Motor neuron (in vitro differentiated cells): ENCODE data around the gene TRIO. TPM values are rescaled to one million over a fixed set of nuclear protein-coding genes. Genes with fewer than 3 reads are reported as not detected.

ENCODE experiments used
- ATAC-seq, 8 experiments: fragments of 200-7000 bp; cut with Tn5 transposase; replicated peaks in 6 of 8; 2 replicates each; pipeline ENCODE4 v1.8.0; 2021; ENCODE audit warnings: mild to moderate bottlenecking in 8 of 8, moderate library complexity in 8 of 8
- H3K27ac ChIP-seq, 2 donors: fragments of 250-450 bp; sonication (Bioruptor Pico); 2 replicates each; pipeline ENCODE4 v1.9.0; 2021; ENCODE audit warnings: antibody characterized with exemption in 2 of 2, mild to moderate bottlenecking in 2 of 2, moderate library complexity in 1 of 2
- H3K4me1 ChIP-seq, 2 donors: fragments of 250-450 bp; sonication (Bioruptor Pico); replicated peaks in 1 of 2; 2 replicates each; pipeline ENCODE4 v1.6.1; 2021; ENCODE audit warnings: antibody characterized with exemption in 2 of 2, mild to moderate bottlenecking in 2 of 2, moderate library complexity in 1 of 2
- H3K4me3 ChIP-seq, 5 donors: fragments of 250-450 bp; sonication (Bioruptor Pico); 2 replicates each; pipeline ENCODE4 v1.9.0; 2021; ENCODE audit warnings: antibody characterized with exemption in 5 of 5, mild to moderate bottlenecking in 5 of 5, moderate library complexity in 4 of 5
- WGBS, 10 experiments: fragments of 450-650 bp; shearing (Covaris generic); methylation state at CpG; one replicate each; pipeline ENCODE4 v1.0.0; 2022; 5-methylcytosine and 5-hydroxymethylcytosine counted together
- in situ Hi-C, 9 experiments: fragments of 400-800 bp; cut with MboI; loops; one replicate each; pipeline ENCODE4 v1.15.0; 2021; ENCODE audit warnings: low sequenced_read_pairs in 9 of 9, low pct_unique_long_range_greater_than_20kb in 2 of 9; ENCODE audit not compliant: unreplicated experiment in 9 of 9
- total RNA-seq, 8 experiments: library from RNA; unstranded; fragments of 300-600 nt; gene quantifications; 2 replicates each; pipeline versions ENCODE4 v1.2.3 to v1.2.4, GENCODE V29; 2022

TRIO gene
- total RNA-seq, 8 experiments from 2014 or later = 39.7 to 162 (median 92.9) TPM

- H3K27ac ChIP-seq = no peak overlapping the region
- peaks cover 6 to 13% of the 10 kb centered on the region in 2 donors for H3K4me1 ChIP-seq
- in situ Hi-C loops = no loop called here
- H3K4me3 ChIP-seq = no peak overlapping the region
- 58 to 100% (median 95%) methylated on average over 1 to 3 of the region's 3 CpGs; no CpG with 5 or more reads in 1 of the 10 experiments for WGBS, 10 experiments
- ATAC-seq = no peak
These were observed 93.6 kb downstream of the TRIO start for GRCh38 chr5:14236757-14237156.

DNA sequence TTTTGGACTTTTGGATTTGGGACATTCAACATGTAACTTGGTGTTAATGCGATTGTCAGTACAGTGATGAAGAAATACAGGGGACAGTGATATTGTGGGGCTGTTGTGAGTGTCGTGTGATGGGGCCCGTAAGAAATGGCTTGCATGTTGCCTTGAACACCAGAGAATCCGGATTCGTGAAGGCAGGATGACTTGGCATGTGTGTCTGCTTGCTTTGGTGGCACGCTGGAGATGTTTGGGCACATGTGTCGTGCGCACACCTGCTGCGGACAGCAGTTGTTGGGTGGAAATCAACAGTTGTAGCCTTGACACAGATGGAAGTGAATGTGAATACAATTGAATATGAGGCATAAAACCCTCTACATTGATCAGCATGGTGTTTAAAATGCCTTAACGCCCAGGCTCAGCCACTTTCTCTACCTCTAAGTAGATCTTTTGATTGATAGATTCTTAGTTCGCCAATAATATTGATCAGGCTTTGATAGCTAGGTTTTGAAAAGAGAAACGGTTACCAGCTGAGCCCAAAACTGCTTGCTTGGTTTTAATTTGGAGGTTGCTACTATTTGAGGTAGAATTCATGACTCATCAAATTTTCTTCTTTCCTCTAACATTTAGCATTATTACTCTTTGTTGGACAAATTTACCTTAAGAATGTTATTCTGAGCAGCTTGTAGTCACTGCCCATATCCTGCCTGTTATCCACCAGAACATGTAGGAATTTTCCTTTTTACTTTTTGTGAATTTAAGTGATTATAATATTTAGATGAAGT is 94.4 kb downstream of the TRIO start:
- H3K27ac ChIP-seq = no peak overlapping the region

GRCh38 chr5:14238272-14238671 is 95.1 kb downstream of the TRIO start:
- no peak for ATAC-seq
- Histone ChIP-seq H3K27ac (no peak overlapping the region), H3K4me1 (peaks cover 6 to 13% of the 10 kb centered on the region in 2 donors), H3K4me3 (no peak overlapping the region)
- 55 to 100% (median 72%) methylated on average over 1 to 6 of the region's 6 CpGs; no CpG with 5 or more reads in 2 of the 10 experiments for WGBS, 10 experiments
- in situ Hi-C loops = no loop called here

More for the DNA sequence above, 94.4 kb downstream of the TRIO start:
- in situ Hi-C loops = no loop called here
- no peak for ATAC-seq
- no peak overlapping the region for H3K4me3 ChIP-seq
- H3K4me1 ChIP-seq = peaks cover 6 to 13% of the 10 kb centered on the region in 2 donors
- 51 to 100% (median 95%) methylated on average over 2 to 10 of the region's 12 CpGs for WGBS, 10 experiments

DNA sequence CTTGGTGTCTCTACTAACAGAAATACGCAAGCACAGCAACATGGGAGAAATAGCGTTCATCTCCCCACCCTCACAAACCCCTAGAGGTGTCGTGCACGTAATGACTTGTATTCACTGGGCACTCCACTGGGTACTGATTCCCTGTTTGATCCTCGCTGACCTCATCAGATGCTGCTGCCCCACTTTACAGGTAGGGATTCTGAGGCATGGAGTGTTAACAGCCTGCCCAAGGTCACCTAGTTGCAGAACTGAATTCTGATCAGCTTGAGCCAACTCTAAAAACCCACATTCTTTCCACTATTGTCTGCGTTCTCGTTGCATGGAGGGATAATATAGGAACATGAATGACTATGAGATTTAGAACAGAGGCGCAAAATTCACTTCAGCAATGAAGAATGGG is 96.3 kb downstream of the TRIO start:
- no peak overlapping the region for H3K4me3 ChIP-seq
- 68 to 100% (median 87%) methylated on average over 2 to 8 of the region's 8 CpGs; no CpG with 5 or more reads in 2 of the 10 experiments for WGBS, 10 experiments
- no peak for ATAC-seq
- in situ Hi-C loops = no loop called here
- H3K4me1 ChIP-seq = peaks cover 16 to 18% of the 10 kb centered on the region in 2 donors
- H3K27ac ChIP-seq = no peak overlapping the region

DNA sequence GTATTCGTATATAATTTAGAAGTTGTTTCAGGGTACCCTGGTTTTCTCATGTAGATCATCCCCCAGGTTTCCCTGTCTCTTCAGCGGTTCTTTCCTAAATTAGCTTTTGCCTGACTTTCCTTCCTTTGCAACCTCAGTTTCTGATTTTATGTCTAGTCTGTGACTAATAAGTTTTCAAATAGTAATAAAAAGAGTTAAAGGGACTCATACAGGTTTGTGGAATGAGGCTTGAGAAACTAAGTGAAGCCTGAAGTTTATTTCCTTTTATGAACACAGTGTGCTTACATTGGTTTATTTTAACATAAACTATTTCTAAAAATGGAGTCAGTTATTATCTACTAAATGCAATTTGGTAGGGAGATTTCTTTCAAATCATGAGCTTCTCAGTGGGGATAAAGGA is 96.8 kb downstream of the TRIO start:
- WGBS, 10 experiments = 42 to 92% (median 62%) methylated on average over 1 to 2 of the region's 2 CpGs
- in situ Hi-C loops = no loop called here
- peaks cover 21 to 23% of the 10 kb centered on the region in 2 donors for H3K4me1 ChIP-seq
- ATAC-seq = no peak
- no peak overlapping the region for H3K4me3 ChIP-seq
- H3K27ac ChIP-seq = no peak overlapping the region

DNA sequence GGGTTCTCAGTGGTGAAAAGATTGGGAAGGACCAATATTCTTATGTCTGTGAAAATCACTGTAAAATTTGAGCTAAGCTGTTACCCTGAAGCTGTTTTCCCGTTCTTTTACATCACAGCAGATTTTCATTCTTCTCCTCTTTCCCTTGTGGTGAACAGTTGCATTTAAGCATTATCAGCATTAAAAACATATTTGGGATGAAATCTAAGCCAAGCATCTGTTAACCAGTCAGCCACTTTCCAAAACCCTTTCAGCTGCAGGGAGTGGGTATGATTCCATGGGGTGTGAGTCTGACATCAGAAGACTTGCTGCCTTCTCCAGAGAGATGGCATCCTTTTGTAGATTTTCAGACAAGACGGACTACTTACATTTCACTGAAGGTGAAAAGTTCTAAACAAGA is 97.2 kb downstream of the TRIO start:
- peak in 2 of 8 experiments; percentile 31 to 44 for ATAC-seq
- Histone ChIP-seq H3K4me1 (peaks cover 25 to 27% of the 10 kb centered on the region in 2 donors), H3K27ac (no peak overlapping the region), H3K4me3 (no peak overlapping the region)
- in situ Hi-C loops = no loop called here
- WGBS, 10 experiments = 15 to 100% (median 83%) methylated on average over 1 to 2 of the region's 2 CpGs; no CpG with 5 or more reads in 2 of the 10 experiments

DNA sequence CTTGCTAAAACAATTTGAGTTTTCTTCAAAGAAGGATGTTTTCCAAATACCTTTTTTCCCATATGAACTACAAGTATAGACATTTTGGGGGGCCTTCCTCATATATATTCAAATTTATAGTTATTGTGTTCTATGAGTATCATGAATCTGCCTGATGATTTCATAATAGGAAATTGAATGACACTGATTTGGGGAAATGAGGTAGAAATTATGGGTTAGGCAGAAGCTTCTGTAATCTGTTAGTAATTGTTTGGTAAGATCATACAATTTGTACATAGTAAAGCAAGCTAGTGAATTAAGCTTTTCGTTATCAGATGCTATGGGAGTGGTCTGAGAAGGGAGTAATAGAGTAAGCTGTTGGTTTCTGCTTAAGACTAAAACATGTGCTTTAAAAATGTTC is 98.0 kb downstream of the TRIO start:
- 40 to 100% (median 71%) methylated on average over 1 of the region's 1 CpG; no CpG with 5 or more reads in 2 of the 10 experiments for WGBS, 10 experiments
- Histone ChIP-seq H3K27ac (no peak overlapping the region), H3K4me1 (peaks cover 32% of the 10 kb centered on the region in 2 donors), H3K4me3 (no peak overlapping the region)
- in situ Hi-C loops = no loop called here
- ATAC-seq = no peak

DNA sequence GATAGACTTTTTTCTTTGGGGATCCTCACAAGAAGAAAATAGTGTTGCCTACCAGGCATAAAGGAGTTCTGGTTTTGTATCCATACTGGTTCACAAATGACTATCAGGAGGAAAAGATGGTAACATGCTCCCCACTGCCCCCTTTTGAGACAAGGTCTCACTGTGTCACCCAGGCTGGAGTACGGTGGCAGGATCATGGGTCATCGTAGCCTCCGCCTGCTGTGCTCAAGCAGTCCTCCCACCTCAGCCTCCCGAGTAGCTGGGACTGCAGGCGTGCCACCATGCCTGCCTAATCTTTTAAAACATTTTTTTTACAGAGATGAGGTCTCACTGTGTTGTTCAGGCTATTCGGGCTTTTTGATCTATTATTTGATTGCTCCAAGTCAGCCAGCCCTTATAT is 99.3 kb downstream of the TRIO start:
- in situ Hi-C loops = no loop called here
- no peak overlapping the region for H3K27ac ChIP-seq
- no peak for ATAC-seq
- 60 to 100% (median 93%) methylated on average over 1 to 4 of the region's 6 CpGs; no CpG with 5 or more reads in 1 of the 10 experiments for WGBS, 10 experiments
- no peak overlapping the region for H3K4me3 ChIP-seq
- peaks cover 36 to 41% of the 10 kb centered on the region in 2 donors for H3K4me1 ChIP-seq

GRCh38 chr5:14242871-14243383 is 99.8 kb downstream of the TRIO start:
- in situ Hi-C loops = no loop called here
- 80 to 100% (median 88%) methylated on average over 1 to 6 of the region's 7 CpGs for WGBS, 10 experiments
- Histone ChIP-seq H3K4me3 (no peak overlapping the region), H3K4me1 (peaks cover 32 to 39% of the 10 kb centered on the region in 2 donors), H3K27ac (no peak overlapping the region)
- ATAC-seq = peak in 1 of 8 experiments; percentile 24

GRCh38 chr5:14243766-14244165 is 100.6 kb downstream of the TRIO start:
- Histone ChIP-seq H3K4me3 (no peak overlapping the region), H3K4me1 (peaks cover 33 to 42% of the 10 kb centered on the region in 2 donors), H3K27ac (no peak overlapping the region)
- 70 to 100% (median 83%) methylated on average over 1 to 5 of the region's 5 CpGs; no CpG with 5 or more reads in 1 of the 10 experiments for WGBS, 10 experiments
- peak in 5 of 8 experiments; percentile 52 to 58 (median 53) for ATAC-seq
- in situ Hi-C loops = no loop called here

DNA sequence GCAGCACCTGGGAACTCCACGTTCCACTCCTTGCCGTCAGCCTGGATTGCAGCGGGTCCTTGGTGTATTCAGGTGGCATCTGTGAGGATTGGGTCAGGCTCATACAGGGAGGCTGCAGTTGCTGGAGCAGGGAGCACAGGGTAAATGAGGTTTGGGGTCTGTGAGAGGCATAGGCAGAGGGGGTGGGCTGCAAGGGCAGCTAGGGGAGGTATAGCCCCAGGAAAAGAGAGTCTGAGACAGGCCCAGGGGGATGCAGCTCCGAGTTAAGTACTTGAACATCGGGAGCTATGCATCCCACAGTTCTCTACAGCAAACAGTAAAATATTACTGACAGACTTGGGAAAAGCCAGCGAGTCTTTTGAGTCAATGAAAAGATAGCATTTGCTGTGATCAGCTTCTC is 101.6 kb downstream of the TRIO start:
- no peak for ATAC-seq
- no peak overlapping the region for H3K4me3 ChIP-seq
- 36 to 100% (median 89%) methylated on average over 1 to 3 of the region's 6 CpGs; no CpG with 5 or more reads in 3 of the 10 experiments for WGBS, 10 experiments
- in situ Hi-C loops = no loop called here
- H3K27ac ChIP-seq = no peak overlapping the region
- peaks cover 42 to 51% of the 10 kb centered on the region in 2 donors for H3K4me1 ChIP-seq

DNA sequence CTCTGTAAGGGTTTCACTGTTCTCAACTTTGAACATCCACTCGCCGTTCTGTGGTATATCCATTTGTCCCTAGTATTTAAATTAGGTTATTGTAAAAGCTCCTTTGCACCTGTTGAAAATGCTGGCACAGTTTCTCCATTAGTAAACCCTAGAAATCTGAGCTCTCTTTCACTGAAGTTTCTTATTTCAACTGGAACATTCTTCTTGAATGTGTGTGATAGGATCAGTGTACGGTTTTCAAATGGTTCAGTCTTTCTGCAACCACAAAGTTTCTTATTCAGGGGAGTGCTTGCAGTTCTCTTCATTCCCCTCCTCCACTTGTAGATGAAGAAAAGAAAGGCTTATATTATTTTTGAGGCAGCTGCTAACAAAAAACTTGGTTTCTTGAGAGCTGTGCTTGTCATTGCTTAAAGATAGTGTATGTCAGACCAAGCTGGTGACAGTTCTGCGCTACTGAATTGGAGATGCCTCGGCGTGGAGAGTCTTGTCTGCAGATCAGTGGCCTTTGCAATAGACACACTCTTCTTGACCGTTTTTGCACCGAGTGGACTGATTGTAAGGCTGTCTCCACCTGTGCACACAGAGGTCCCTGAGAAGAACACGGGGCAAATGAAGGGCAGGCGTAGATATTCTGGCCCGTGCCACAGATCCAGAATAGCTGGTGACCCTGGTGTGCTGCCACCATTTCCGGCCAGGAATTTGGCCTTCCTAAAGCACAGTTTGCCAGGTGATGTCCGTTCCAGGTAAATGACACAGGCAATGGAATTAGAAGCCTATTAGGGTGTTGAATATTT is 102.2 kb downstream of the TRIO start:
- H3K4me1 ChIP-seq = peaks cover 44 to 53% of the 10 kb centered on the region in 2 donors
- no peak for ATAC-seq

More for the DNA sequence above, 102.2 kb downstream of the TRIO start:
- Histone ChIP-seq H3K27ac (no peak overlapping the region), H3K4me3 (no peak overlapping the region)
- WGBS, 10 experiments = 89 to 100% (median 93%) methylated on average over 2 to 12 of the region's 13 CpGs
- in situ Hi-C loops = no loop called here
